ENCODE measurements around the gene ASIC2. TPM values are rescaled to one million over a fixed set of nuclear protein-coding genes. Genes with fewer than 3 reads are reported as not detected.

Gene ASIC2
- total RNA-seq, 1 donor from 2014 or later, result not detected

- Mint-ChIP-seq H3K27ac (no peak overlapping the region), H3K4me1 (no peaks in the 10 kb centered on the region), H3K36me3 (ENCODE audit: low read depth) (no peaks in the 10 kb centered on the region), H3K27me3 (peaks cover 7% of the 10 kb centered on the region), H3K9me3 (no peaks in the 10 kb centered on the region), H3K4me3 (no peak overlapping the region)
- ATAC-seq (ENCODE audit: low read depth) (no peak), DNase-seq (no peak)
- intact Hi-C loops (cut with micrococcal nuclease), result no loop called here
- no peak for TF ChIP-seq CTCF (IDR thresholded peaks at IDR 0.05)
- ChIA-PET CTCF (no interaction called here), POLR2A (no interaction called here)
Observed at GRCh38 chr17:33115366-33115765, 177.7 kb downstream of the ASIC2 start.

DNA sequence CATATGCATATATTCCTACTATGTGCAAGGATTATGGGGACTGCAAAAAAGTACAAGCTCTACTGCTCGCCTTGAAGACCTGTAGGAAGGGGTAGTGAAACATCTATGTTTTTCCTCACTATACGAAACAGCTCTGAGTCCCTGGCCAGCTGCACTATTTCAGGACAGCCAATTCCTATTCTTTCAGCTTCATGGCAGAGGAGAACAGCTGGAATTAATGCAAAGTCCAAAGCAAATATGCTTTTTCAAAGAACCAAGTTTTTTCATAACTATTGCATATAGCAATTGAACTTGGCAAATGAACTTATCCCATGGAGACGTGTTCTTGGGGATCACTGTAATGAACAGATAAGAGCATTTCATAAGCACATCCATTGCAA is 179.1 kb downstream of the ASIC2 start:
- TF ChIP-seq CTCF (IDR thresholded peaks at IDR 0.05), result no peak
- no peak for ATAC-seq (ENCODE audit: low read depth)
- CTCF ChIA-PET, result no interaction called here
- Mint-ChIP-seq H3K9me3 (no peaks in the 10 kb centered on the region), H3K27me3 (peaks cover 8% of the 10 kb centered on the region), H3K27ac (no peak overlapping the region), H3K36me3 (ENCODE audit: low read depth) (no peaks in the 10 kb centered on the region), H3K4me3 (no peak overlapping the region), H3K4me1 (no peaks in the 10 kb centered on the region)
- POLR2A ChIA-PET, result no interaction called here
- DNase-seq, result no peak
- intact Hi-C loops (cut with micrococcal nuclease), result no loop called here

DNA sequence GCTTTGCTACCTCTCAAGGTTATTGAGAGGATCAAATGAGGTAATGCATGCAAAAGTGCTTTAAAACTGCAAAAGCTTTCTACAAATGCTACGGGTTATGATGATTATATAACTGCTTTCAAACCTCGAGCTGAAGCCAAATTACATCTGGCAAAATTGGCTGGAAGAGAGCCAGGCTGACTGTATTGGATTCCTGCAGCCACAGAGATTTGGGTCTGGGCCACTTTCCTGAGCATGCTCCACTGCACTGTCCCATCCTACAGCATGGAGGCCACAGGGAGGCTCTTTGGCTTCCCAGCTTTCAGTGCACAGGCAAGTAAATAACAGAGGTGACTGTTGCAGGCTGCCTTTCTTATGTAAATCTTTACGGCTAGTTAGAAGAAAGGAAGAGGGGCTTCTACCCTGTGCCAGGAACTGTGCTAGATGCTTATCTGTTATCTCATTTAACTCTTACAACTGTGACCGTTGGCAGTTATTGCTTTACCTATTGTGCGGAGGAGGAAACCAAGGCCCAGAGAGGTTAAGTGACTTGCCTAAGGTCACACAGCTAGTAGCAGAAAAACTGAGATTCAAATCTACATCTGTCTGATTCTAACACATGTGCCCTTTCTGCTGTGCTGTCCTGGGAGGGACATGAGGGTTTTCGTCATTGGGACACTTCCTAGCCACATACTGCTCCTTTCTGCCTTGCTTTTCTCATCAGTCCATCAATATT is 179.7 kb downstream of the ASIC2 start:
- intact Hi-C loops (cut with micrococcal nuclease), result no loop called here
- DNase-seq, result no peak
- POLR2A ChIA-PET, result no interaction called here
- peaks cover 8% of the 10 kb centered on the region for H3K27me3 Mint-ChIP-seq
- CTCF ChIA-PET, result no interaction called here
- no peak for ATAC-seq (ENCODE audit: low read depth)
- no peaks in the 10 kb centered on the region for H3K9me3 Mint-ChIP-seq
- no peak overlapping the region for H3K27ac Mint-ChIP-seq
- H3K36me3 Mint-ChIP-seq (ENCODE audit: low read depth), result no peaks in the 10 kb centered on the region
- TF ChIP-seq CTCF (IDR thresholded peaks at IDR 0.05), result no peak
- no peak overlapping the region for H3K4me3 Mint-ChIP-seq
- H3K4me1 Mint-ChIP-seq, result no peaks in the 10 kb centered on the region

- Mint-ChIP-seq H3K27me3 (peaks cover 8% of the 10 kb centered on the region), H3K27ac (no peak overlapping the region), H3K4me1 (no peaks in the 10 kb centered on the region), H3K9me3 (no peaks in the 10 kb centered on the region), H3K36me3 (ENCODE audit: low read depth) (no peaks in the 10 kb centered on the region), H3K4me3 (no peak overlapping the region)
- ChIA-PET POLR2A (no interaction called here), CTCF (no interaction called here)
- no peak for DNase-seq
- intact Hi-C loops (cut with micrococcal nuclease), result no loop called here
- ATAC-seq (ENCODE audit: low read depth), result no peak
- no peak for TF ChIP-seq CTCF (IDR thresholded peaks at IDR 0.05)
Observed at GRCh38 chr17:33112763-33113162, 180.3 kb downstream of the ASIC2 start.

DNA sequence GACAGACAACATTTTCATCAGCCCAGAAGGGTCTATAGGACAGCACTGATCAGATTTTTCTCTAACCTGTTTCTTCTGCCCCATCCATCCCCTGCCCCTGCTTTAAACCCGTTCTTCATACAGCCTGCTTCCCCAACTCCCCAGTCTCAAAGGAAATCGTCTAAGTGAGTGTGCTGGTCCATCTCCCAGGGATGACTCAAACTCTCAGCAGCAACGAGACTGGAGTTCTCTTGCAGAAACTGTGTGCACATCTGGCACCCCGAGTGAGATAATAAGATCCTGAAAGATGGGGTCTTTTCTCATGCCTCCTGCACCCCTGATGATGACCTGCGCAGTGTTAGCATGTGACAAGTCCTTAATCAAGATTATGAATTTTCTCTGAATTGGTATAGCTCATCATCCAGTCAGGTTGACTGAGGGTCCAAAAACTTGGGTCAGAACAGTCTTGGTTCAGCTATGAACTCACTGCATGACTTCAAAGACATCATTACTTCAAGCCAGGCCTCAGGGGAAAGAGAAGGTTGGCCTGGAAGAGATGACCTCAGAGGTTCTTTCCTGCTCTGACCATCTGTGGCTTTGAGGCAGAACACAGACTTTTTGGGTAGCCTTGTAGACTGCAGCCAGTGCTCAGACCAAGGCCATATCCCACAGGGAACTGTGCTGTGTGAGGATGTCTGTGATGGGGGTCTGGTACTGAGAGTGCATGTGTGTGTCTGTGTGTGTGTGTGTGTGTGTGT is 183.6 kb downstream of the ASIC2 start:
- intact Hi-C loops (cut with micrococcal nuclease), result no loop called here
- Mint-ChIP-seq H3K27me3 (peaks cover 8% of the 10 kb centered on the region), H3K4me1 (no peaks in the 10 kb centered on the region), H3K4me3 (no peak overlapping the region), H3K36me3 (ENCODE audit: low read depth) (no peaks in the 10 kb centered on the region), H3K27ac (no peak overlapping the region), H3K9me3 (peaks cover 7% of the 10 kb centered on the region)
- ATAC-seq (ENCODE audit: low read depth) (no peak), DNase-seq (no peak)
- POLR2A ChIA-PET, result no interaction called here
- CTCF ChIA-PET, result no interaction called here
- TF ChIP-seq CTCF (IDR thresholded peaks at IDR 0.05), result no peak
